HepG2 (cell line): ENCODE data around the gene KLHL40. TPM values are rescaled to one million over a fixed set of nuclear protein-coding genes. Genes with fewer than 3 reads are reported as not detected.

Source experiments
- ATAC-seq: fragments of 200-7000 bp; cut with Tn5 transposase; 3 replicates; pipeline ENCODE4 v1.9.1; 2020; ENCODE audit warnings: mild to moderate bottlenecking, moderate library complexity
- Bru-seq: library from RNA; stranded (reverse); fragments of 400-500 nt; gene quantifications from one replicate; lab custom pipeline; 2021; lab: Mats Ljungman, UMichigan
- BruChase-seq, 2 experiments: library from RNA; stranded (reverse); fragments of 400-500 nt; gene quantifications; one replicate each; lab custom pipeline; 2021; lab: Mats Ljungman, UMichigan
- BruUV-seq: library from RNA; stranded (reverse); fragments of 400-500 nt; replicated peaks from 2 replicates; lab custom pipeline; 2021; lab: Mats Ljungman, UMichigan
- CTCF ChIA-PET: fragments of 300-600 bp; formaldehyde crosslinking; extraction: SDS; loops from one replicate; lab custom pipeline; 2021; ENCODE audit warnings: low total read pairs, inconsistent platforms, low intra/inter-chr PET ratio; lab: Yijun Ruan, JAX
- POLR2A ChIA-PET: fragments of 350-600 bp; sonication (Branson Sonifier 250); formaldehyde crosslinking; loops from one replicate; lab custom pipeline; 2020; ENCODE audit warnings: antibody characterized with exemption, inconsistent platforms; lab: Yijun Ruan, JAX
- DNase-seq: peaks from one replicate; pipeline ENCODE4 v3.0.0-alpha.2; 2015; ENCODE audit warnings: low spot score
- FAIRE-seq: peaks from 3 replicates; lab custom pipeline; 2011; peaks lifted over from hg19 to GRCh38; lab: Jason Lieb, UNC
- H2AFZ ChIP-seq: one replicate; pipeline ENCODE4 v1.6.1; 2011; ENCODE audit warnings: low read length, inconsistent platforms
- H3K27ac ChIP-seq: fragments of 300-600 bp; 3 replicates; pipeline ENCODE4 v1.8.0; 2011; ENCODE audit warnings: mixed run types, mild to moderate bottlenecking, mixed read lengths, low read length, inconsistent platforms; ENCODE audit not compliant: insufficient read depth; ENCODE audit errors: extremely low read length
- H3K27me3 ChIP-seq, 2 experiments: fragments of 200-600 bp in 1 of 2; 2 replicates in 1 of 2; 3 replicates in 1 of 2; pipeline versions ENCODE4 v1.6.0 to v1.8.0; 2011; ENCODE audit warnings: low read length in 2 of 2, mild to moderate bottlenecking in 2 of 2, moderate library complexity in 2 of 2, inconsistent platforms in 1 of 2; ENCODE audit not compliant: insufficient read depth in 2 of 2, control insufficient read depth in 1 of 2
- H3K36me3 ChIP-seq, 2 experiments: fragments of 200-600 bp in 1 of 2; replicated peaks in 1 of 2; 2 replicates in 1 of 2; 3 replicates in 1 of 2; pipeline versions ENCODE4 v1.5.1 to v1.8.0; 2011; ENCODE audit warnings: low read length in 2 of 2, inconsistent platforms in 1 of 2; ENCODE audit not compliant: insufficient read depth in 2 of 2, control insufficient read depth in 1 of 2
- H3K4me1 ChIP-seq: 2 replicates; pipeline ENCODE4 v1.5.1; 2012; ENCODE audit warnings: low read length, inconsistent platforms; ENCODE audit not compliant: insufficient read depth
- H3K4me2 ChIP-seq: 2 replicates; pipeline ENCODE4 v1.6.0; 2011; ENCODE audit warnings: low read depth, low read length, inconsistent platforms
- H3K4me3 ChIP-seq, 3 experiments: fragments of 200-600 bp in 1 of 3; sonication (generic), shearing (Covaris generic) in 1 of 3; replicated peaks in 1 of 3; 2 replicates each; pipeline ENCODE4 v1.5.1; 2011 to 2016; ENCODE audit warnings: low read length in 3 of 3, inconsistent platforms in 2 of 3, low read depth in 2 of 3, mild to moderate bottlenecking in 2 of 3, control low read depth in 1 of 3, mixed read lengths in 1 of 3; ENCODE audit not compliant: insufficient read depth in 1 of 3
- H3K79me2 ChIP-seq: one replicate; pipeline ENCODE4 v1.6.1; 2011; ENCODE audit warnings: low read length, inconsistent platforms; ENCODE audit not compliant: insufficient read depth
- H3K9ac ChIP-seq: 2 replicates; pipeline ENCODE4 v1.6.0; 2011; ENCODE audit warnings: mild to moderate bottlenecking, low read depth, low read length, inconsistent platforms; ENCODE audit not compliant: insufficient read depth
- H3K9me3 ChIP-seq: 2 replicates; pipeline ENCODE4 v1.5.1; 2012; ENCODE audit warnings: mild to moderate bottlenecking, low read length
- H4K20me1 ChIP-seq: 2 replicates; pipeline ENCODE4 v1.6.0; 2011; ENCODE audit warnings: inconsistent platforms, mild to moderate bottlenecking, low read length, moderate library complexity; ENCODE audit not compliant: insufficient read depth
- ETV6 ChIP-seq: sonication (generic); formaldehyde crosslinking; conservative IDR thresholded peaks from 2 replicates; pipeline ENCODE4 v1.4.0; 2020; ENCODE audit warnings: missing genetic modification reagents
- KAT2B ChIP-seq: fragments of 150-350 bp; IDR thresholded peaks from 2 replicates; pipeline ENCODE4 v1.6.1; 2014; ENCODE audit warnings: low read depth, low read length, borderline replicate concordance
- ZBTB7B ChIP-seq: sonication (generic); formaldehyde crosslinking; IDR thresholded peaks from 2 replicates; pipeline ENCODE4 v1.4.0; 2020; ENCODE audit warnings: missing genetic modification reagents
- ZNF296 ChIP-seq: sonication (generic); formaldehyde crosslinking; conservative IDR thresholded peaks from 2 replicates; pipeline ENCODE4 v1.5.0; 2020; ENCODE audit warnings: mild to moderate bottlenecking, missing genetic modification reagents
- ZNF572 ChIP-seq: sonication (generic); formaldehyde crosslinking; IDR thresholded peaks from 2 replicates; pipeline ENCODE4 v1.5.1; 2020; ENCODE audit warnings: mild to moderate bottlenecking, missing genetic modification reagents
- ZNF792 ChIP-seq: IDR thresholded peaks from 2 replicates; pipeline ENCODE4 v1.6.1; 2016
- WGBS: methylation state at CpG from one replicate; pipeline ENCODE4 v1.1.6; 2017; ENCODE audit warnings: low lambda C conversion rate; 5-methylcytosine and 5-hydroxymethylcytosine counted together
- in situ Hi-C: cut with HindIII; loops from 2 replicates; pipeline ENCODE4 v1.10.0; 2017; ENCODE audit warnings: low pct_unique_long_range_greater_than_20kb; ENCODE audit not compliant: extremely low pct_ligation_motif_present
- intact Hi-C: fragments of 100-400 bp; cut with micrococcal nuclease; formaldehyde crosslinking; loops from one replicate; pipeline ENCODE4 v1.10.0; 2022; ENCODE audit not compliant: unreplicated experiment
- long read RNA-seq, 2 experiments: library from RNA in 1 of 2; library from polyadenylated mRNA in 1 of 2; stranded (forward) in 1 of 2; unstranded in 1 of 2; transcript quantifications; one replicate each; pipeline ENCODE4 v2.0.0, GENCODE V29; 2019 to 2022
- polyA minus RNA-seq, 3 experiments: library from RNA; depleted of rRNA, polyadenylated mRNA; stranded (reverse); fragments of >200 nt; gene quantifications; 2 replicates each; pipeline ENCODE4 v1.2.3, GENCODE V29; 2011; ENCODE audit warnings: low replicate concordance in 1 of 3
- polyA plus RNA-seq, 8 experiments: library from polyadenylated mRNA; depleted of rRNA in 3 of 8; stranded (reverse) in 7 of 8; unstranded in 1 of 8; fragments of >200 nt; fragmentation: Illumina TruSeq in 4 of 8; extraction: Trizol in 4 of 8; gene quantifications; 2 replicates each; pipeline versions ENCODE4 v1.2.1 to v1.2.3, GENCODE V29; 2011 to 2016; ENCODE audit warnings: low read depth in 4 of 8, missing spikeins in 1 of 8, mixed read lengths in 1 of 8; ENCODE audit not compliant: insufficient read depth in 1 of 8
- total RNA-seq, 5 experiments: library from RNA; depleted of rRNA; stranded (reverse); fragments of >200 nt; fragmentation: Illumina TruSeq; extraction: Trizol; gene quantifications; 2 replicates each; pipeline ENCODE4 v1.2.3, GENCODE V29; 2016; ENCODE audit warnings: low read depth in 1 of 5

KLHL40 gene
- total RNA-seq (2016; rRNA removed; fragmentation: Illumina TruSeq; extraction: Trizol), result not detected in 2 replicates
- total RNA-seq (2016; cell fraction: cytosol; rRNA removed; fragmentation: Illumina TruSeq; extraction: Trizol; ENCODE audit: low read depth), result not detected in 2 replicates
- total RNA-seq (2016; cell fraction: insoluble cytoplasmic fraction; rRNA removed; fragmentation: Illumina TruSeq; extraction: Trizol), result not detected in 2 replicates
- total RNA-seq (2016; cell fraction: membrane; rRNA removed; fragmentation: Illumina TruSeq; extraction: Trizol), result not detected in 2 replicates
- total RNA-seq (2016; cell fraction: nucleus; rRNA removed; fragmentation: Illumina TruSeq; extraction: Trizol), result not detected in 2 replicates
- polyA plus RNA-seq (2011; rRNA removed), result not detected in 2 replicates
- not detected in 2 replicates for polyA plus RNA-seq (2011; cell fraction: cytosol; rRNA removed)
- polyA plus RNA-seq (2011; cell fraction: nucleus; rRNA removed), result not detected in 2 replicates
- polyA plus RNA-seq (2012), result not detected in 2 replicates
- not detected in 2 replicates for polyA plus RNA-seq (2016; cell fraction: cytosol; fragmentation: Illumina TruSeq; extraction: Trizol; ENCODE audit: low read depth)
- polyA plus RNA-seq (2016; cell fraction: insoluble cytoplasmic fraction; fragmentation: Illumina TruSeq; extraction: Trizol; ENCODE audit: low read depth), result not detected in 2 replicates
- polyA plus RNA-seq (2016; cell fraction: membrane; fragmentation: Illumina TruSeq; extraction: Trizol; ENCODE audit: low read depth), result not detected in 2 replicates
- not detected in 2 replicates for polyA plus RNA-seq (2016; cell fraction: nucleus; fragmentation: Illumina TruSeq; extraction: Trizol; ENCODE audit: insufficient read depth, low read depth)
- 0.12 TPM in 1 of 2 replicates, not detected in the other for polyA minus RNA-seq (2011; rRNA and poly(A)+ RNA removed; ENCODE audit: low replicate concordance)
- not detected in 2 replicates for polyA minus RNA-seq (2011; cell fraction: cytosol; rRNA and poly(A)+ RNA removed)
- not detected in 2 replicates for polyA minus RNA-seq (2011; cell fraction: nucleus; rRNA and poly(A)+ RNA removed)
- Bru-seq, nascent RNA, result not detected
- not detected for BruChase-seq, experiment 1, labeled RNA remaining after a 6-hour chase
- BruChase-seq, experiment 2, labeled RNA remaining after a 2-hour chase, result not detected
- long read RNA-seq, experiment 1, result 0 reads
- long read RNA-seq, experiment 2, result 0 reads

- Histone ChIP-seq H3K27me3 (peaks cover 3 to 45% of the 10 kb centered on the region in 2 experiments; a peak in 4 of 5 replicates), H3K4me1 (peaks cover 5% of the 10 kb centered on the region; the same call in 1 of the 2 replicates), H3K79me2 (no peaks in the 10 kb centered on the region), H3K4me2 (no peak within 1 kb of the TSS), H4K20me1 (no peaks in the 10 kb centered on the region), H2AFZ (no peak within 1 kb of the TSS)
- CTCF ChIA-PET, result no interaction called here
- DNase-seq, result no peak
- ATAC-seq, result no peak
- no peak for TF ChIP-seq ZBTB7B
- no peak for TF ChIP-seq KAT2B
- TF ChIP-seq ZNF296 (CRISPR knock-in tag), result no peak
- no peak for TF ChIP-seq ZNF792 (CRISPR knock-in tag)
- TF ChIP-seq ETV6 (CRISPR knock-in tag), result no peak
- no peak for TF ChIP-seq ZNF572 (CRISPR knock-in tag)
- TF ChIP-seq, all 625 proteins: peak for 0
- Histone ChIP-seq H3K4me3 (no peak within 1 kb of the TSS), H3K36me3 (no peaks in the 10 kb centered on the region), H3K9ac (no peak within 1 kb of the TSS), H3K9me3 (no peaks in the 10 kb centered on the region), H3K27ac (no peak within 1 kb of the TSS)
- no peak for FAIRE-seq
- 45% methylated on average over 10 of the region's 34 CpGs for WGBS
- POLR2A ChIA-PET, result no interaction called here
- no TSS peak for BruUV-seq
- in situ Hi-C loops (no loop called here), intact Hi-C loops (no loop called here)
These were observed at the start of gene KLHL40 for GRCh38 chr3:42685363-42685881. TSS of gene KLHL40 (plus strand) at chr3:42685537. CDS start at chr3:42685619, 82 bp downstream.
